ENCODE results near the gene SAMD8. TPM values are rescaled to one million over a fixed set of nuclear protein-coding genes. Genes with fewer than 3 reads are reported as not detected.

SAMD8 gene
- total RNA-seq, 4 donors from 2014 or later: 53.1 to 59.7 (median 57.8) TPM

GRCh38 chr10:75096749-75097148 is 14.7 kb upstream of the SAMD8 start:
- TF ChIP-seq, protein P1, sequence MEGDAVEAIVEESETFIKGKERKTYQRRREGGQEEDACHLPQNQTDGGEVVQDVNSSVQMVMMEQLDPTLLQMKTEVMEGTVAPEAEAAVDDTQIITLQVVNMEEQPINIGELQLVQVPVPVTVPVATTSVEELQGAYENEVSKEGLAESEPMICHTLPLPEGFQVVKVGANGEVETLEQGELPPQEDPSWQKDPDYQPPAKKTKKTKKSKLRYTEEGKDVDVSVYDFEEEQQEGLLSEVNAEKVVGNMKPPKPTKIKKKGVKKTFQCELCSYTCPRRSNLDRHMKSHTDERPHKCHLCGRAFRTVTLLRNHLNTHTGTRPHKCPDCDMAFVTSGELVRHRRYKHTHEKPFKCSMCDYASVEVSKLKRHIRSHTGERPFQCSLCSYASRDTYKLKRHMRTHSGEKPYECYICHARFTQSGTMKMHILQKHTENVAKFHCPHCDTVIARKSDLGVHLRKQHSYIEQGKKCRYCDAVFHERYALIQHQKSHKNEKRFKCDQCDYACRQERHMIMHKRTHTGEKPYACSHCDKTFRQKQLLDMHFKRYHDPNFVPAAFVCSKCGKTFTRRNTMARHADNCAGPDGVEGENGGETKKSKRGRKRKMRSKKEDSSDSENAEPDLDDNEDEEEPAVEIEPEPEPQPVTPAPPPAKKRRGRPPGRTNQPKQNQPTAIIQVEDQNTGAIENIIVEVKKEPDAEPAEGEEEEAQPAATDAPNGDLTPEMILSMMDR (IDR thresholded peaks at IDR 0.05; ENCODE audit: low read depth): no peak

GRCh38 chr10:75097666-75098285 is 13.7 kb upstream of the SAMD8 start:
- TF ChIP-seq, protein P1 (IDR thresholded peaks at IDR 0.05; ENCODE audit: low read depth): no peak

GRCh38 chr10:75098902-75099673 is 12.4 kb upstream of the SAMD8 start:
- TF ChIP-seq, protein P1 (IDR thresholded peaks at IDR 0.05; ENCODE audit: low read depth): no peak

DNA sequence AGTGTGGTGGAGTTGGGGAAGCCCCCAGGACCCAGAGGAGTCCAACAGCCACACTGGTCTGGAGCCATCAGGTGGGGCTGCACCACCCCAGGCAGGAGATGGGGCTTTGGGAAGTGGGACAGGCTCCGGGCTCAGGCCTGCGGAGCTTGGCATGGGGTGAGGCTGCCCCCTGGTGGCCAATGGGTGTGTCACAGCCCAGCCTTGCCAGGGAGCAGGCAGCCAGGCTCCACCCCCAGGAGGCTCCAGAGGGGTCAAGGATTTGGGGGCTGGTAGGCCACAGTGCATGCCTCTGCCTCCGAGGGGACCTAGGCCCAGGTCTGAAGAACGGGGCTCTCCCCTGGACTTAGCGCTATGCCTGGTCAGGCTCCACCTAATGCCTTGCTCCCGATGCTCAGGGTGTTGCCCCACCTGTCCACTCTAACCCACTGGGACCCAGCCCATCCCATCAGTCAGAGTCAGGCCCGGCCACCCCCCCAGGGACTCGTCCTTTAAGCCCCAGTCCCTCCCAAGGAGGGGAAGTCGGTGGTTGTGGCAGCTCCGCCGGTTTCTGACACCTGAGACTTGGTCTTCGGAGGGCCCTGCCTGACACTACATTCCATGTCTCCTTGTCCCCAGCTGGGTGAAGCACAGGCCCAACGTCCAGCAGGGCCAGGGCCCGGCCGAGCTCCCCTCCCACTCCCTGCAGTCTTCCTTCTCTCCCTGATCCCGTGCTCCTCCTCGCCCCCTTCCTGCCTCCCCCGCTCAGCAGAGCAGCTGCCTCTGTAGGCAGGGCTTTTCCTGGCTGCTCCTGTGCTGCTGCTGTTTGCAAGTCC is 11.3 kb upstream of the SAMD8 start:
- TF ChIP-seq, protein P1 (IDR thresholded peaks at IDR 0.05; ENCODE audit: low read depth): no peak

DNA sequence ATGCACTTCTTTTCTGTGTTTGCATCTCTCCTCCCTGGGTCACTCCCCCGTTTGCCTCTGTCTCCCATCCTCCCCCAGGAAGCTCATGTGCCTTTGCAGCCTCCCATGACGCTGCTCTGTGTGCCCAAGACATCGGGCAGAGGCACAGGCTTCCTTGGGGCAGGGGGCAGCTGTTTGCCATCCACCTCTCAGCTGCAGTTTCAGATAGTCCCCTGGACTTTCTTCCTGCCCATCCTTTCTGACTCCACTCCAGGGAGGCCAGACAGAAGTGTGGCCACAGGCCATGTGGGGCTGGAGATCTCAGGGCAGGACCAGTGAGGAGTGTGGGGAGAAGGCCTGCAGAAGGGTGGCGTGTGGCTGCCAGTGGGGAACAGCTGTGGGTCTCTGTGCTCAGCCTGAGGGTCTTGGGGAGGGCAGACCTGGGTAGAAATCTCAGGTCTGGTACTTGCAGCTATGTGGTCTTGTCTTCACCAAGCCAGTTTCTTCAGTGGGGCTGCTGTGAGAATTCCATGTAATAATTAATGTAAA is 10.6 kb upstream of the SAMD8 start:
- TF ChIP-seq, protein P1 (IDR thresholded peaks at IDR 0.05; ENCODE audit: low read depth): no peak

DNA sequence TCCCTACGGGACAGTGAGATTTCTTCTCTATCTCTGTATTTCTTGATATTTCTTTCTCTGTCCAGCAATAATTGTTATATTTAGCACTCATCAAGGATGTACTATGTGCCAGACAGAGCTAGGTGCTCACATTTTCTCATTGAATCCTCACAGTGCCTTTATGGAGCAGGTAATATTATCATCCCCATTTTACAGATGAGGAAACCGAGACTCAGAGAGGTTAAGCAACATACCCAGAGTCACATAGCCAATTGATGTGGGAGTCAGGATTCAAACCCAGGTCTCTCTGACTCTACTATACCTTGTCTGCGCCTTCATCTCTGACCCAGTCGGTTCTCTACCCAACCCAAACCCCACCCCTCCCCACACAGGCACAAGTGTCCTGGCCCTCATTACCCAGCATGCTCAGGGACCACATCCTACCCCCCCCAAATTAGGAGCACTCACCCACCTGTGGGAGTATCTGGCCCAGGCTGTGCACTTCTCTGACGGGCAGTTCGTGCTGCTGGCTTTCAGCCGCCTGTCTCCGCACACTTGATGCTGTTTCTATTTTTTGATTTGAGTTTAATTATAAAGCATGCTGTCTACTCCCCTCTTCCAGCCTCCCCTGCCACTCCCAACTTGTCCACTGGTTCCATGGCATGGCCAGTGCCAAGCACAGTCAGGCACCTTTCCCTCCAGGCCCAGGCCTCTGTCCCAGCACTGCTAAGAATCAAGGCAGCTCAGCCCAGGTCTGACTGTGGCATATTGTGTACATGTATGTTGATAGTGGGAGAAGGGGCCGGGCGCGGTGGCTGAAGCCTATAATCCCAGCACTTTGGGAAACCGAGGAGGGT is 9.8 kb upstream of the SAMD8 start:
- TF ChIP-seq, protein P1 (IDR thresholded peaks at IDR 0.05; ENCODE audit: low read depth): no peak

Measured in subcutaneous adipose tissue (tissue), 4 donors.